Nephron progenitor cell (in vitro differentiated cells): ENCODE data around the gene CAMTA1.

Experiments
- DNase-seq: peaks from one replicate; pipeline ENCODE4 v3.0.0; 2021
- H3K27ac Mint-ChIP-seq: 2 replicates; pipeline ENCODE4 v1.8.0; 2021; ENCODE audit warnings: mild to moderate bottlenecking, moderate library complexity, mixed read lengths
- H3K27me3 Mint-ChIP-seq: 2 replicates; pipeline ENCODE4 v1.8.0; 2021; ENCODE audit warnings: mild to moderate bottlenecking, low read depth, mixed read lengths; ENCODE audit not compliant: poor library complexity
- H3K36me3 Mint-ChIP-seq: 2 replicates; pipeline ENCODE4 v1.8.0; 2021; ENCODE audit warnings: low read depth, mixed read lengths
- H3K4me1 Mint-ChIP-seq: 2 replicates; pipeline ENCODE4 v1.8.0; 2021; ENCODE audit warnings: mixed read lengths
- H3K4me3 Mint-ChIP-seq: 2 replicates; pipeline ENCODE4 v1.8.0; 2021; ENCODE audit warnings: mild to moderate bottlenecking, moderate library complexity, mixed read lengths
- H3K9me3 Mint-ChIP-seq: 2 replicates; pipeline ENCODE4 v1.8.0; 2021; ENCODE audit warnings: mild to moderate bottlenecking, moderate library complexity, mixed read lengths
- CTCF ChIP-seq: fragments of 200-600 bp; sonication (generic); IDR thresholded peaks from 2 replicates; pipeline ENCODE4 v1.5.0; 2021; ENCODE audit warnings: antibody characterized with exemption

CAMTA1 gene

DNA sequence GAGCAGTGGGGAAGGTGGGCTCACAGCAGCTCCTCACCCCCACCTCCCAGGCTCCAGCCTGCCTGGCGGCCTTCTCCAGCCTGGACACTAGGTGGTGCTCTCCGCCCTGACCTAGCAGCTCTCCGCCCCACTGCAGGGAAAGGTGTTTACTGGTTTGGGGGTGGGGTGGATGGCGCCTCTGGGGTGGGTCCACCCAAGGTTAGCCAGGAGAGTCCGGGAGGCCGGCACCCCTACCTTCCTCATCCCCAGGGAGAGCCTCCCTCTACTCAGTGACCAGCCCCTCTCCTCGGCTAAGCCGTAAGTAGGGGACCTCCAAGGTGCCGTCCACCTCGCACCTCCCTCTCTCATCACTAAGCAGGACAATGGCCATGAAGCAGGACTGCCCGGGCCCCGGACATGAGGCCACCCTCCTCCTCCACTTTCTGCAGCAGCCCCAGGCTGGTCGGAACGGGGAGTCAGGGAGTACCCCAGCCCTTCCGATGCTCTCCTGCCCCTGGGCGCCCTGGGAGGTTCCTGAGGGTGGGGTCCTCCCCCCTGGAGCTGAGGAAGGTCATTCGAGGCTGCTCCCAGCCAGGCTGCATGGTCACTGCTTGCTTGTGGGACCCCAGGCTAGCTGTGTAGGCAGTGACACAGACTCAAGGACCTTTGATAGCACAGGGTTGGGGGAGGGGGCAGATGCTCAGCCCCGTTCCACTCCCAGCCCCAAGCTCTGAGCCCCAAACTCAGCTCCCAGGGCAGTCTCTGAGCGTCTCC is 884.5 kb downstream of the CAMTA1 start:
- peak overlapping the region; percentile 64 for H3K4me3 Mint-ChIP-seq
- peaks cover 26% of the 10 kb centered on the region for H3K27me3 Mint-ChIP-seq
- peaks cover 40% of the 10 kb centered on the region for H3K4me1 Mint-ChIP-seq

DNA sequence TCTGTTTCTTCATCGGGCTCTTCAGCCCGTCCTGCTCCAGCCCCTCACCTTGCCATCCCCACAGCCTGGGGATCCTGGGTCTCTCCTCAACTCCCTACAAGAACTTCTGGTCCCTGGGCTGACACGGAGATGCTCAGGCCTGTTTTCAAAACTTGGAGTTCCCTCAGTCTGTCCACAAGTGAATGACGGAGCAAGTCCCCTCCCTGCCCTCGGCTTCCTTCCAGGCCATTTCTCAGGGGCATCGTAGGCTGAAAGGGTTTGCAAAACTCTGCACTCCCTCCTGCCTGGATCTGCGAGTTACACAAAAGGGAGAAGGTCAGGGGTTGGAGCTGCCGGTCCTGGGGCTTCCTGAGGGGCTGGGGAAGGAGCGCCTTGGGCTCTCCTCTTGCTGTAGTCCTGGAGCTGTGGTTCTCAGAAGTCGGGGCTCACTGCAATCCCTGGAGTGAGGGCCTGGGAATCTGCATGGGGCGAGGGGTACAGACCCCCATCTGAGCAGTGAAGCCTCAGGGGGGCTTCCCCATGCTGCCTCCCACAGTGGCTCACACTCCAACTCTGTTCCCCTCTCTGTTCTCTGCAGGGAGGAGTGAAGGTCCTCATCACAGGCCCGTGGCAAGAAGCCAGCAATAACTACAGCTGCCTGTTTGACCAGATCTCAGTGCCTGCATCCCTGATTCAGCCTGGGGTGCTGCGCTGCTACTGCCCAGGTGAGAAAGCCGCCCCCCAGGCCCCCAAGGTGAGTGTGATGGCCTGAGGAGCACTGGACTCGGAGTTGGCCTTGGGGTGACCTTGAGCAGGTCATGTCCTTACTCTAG is 885.3 kb downstream of the CAMTA1 start:
- peak overlapping the region; percentile 59 for H3K27ac Mint-ChIP-seq
- H3K9me3 Mint-ChIP-seq = no peaks in the 10 kb centered on the region
- no peak for DNase-seq
- TF ChIP-seq CTCF = no peak
- H3K4me3 Mint-ChIP-seq = peak overlapping the region; percentile 64
- peaks cover 27% of the 10 kb centered on the region for H3K27me3 Mint-ChIP-seq
- no peaks in the 10 kb centered on the region for H3K36me3 Mint-ChIP-seq
- H3K4me1 Mint-ChIP-seq = peaks cover 40% of the 10 kb centered on the region

More for the DNA sequence above, 884.5 kb downstream of the CAMTA1 start:
- DNase-seq = peak; percentile 77
- H3K27ac Mint-ChIP-seq = no peak overlapping the region
- H3K36me3 Mint-ChIP-seq = no peaks in the 10 kb centered on the region
- peak; percentile 86 for TF ChIP-seq CTCF
- no peaks in the 10 kb centered on the region for H3K9me3 Mint-ChIP-seq

- Mint-ChIP-seq H3K4me1 (peaks cover 37% of the 10 kb centered on the region), H3K27me3 (peaks cover 21% of the 10 kb centered on the region), H3K4me3 (no peak overlapping the region), H3K27ac (peak overlapping the region; percentile 59), H3K9me3 (no peaks in the 10 kb centered on the region), H3K36me3 (no peaks in the 10 kb centered on the region)
- TF ChIP-seq CTCF = no peak
- DNase-seq = no peak
Measured at GRCh38 chr1:7671146-7671465, 885.9 kb downstream of the CAMTA1 start.

GRCh38 chr1:7671676-7672075 is 886.4 kb downstream of the CAMTA1 start:
- Mint-ChIP-seq H3K9me3 (no peaks in the 10 kb centered on the region), H3K27ac (no peak overlapping the region), H3K36me3 (no peaks in the 10 kb centered on the region), H3K4me1 (peaks cover 35% of the 10 kb centered on the region), H3K4me3 (no peak overlapping the region), H3K27me3 (peaks cover 20% of the 10 kb centered on the region)
- DNase-seq = no peak
- no peak for TF ChIP-seq CTCF

DNA sequence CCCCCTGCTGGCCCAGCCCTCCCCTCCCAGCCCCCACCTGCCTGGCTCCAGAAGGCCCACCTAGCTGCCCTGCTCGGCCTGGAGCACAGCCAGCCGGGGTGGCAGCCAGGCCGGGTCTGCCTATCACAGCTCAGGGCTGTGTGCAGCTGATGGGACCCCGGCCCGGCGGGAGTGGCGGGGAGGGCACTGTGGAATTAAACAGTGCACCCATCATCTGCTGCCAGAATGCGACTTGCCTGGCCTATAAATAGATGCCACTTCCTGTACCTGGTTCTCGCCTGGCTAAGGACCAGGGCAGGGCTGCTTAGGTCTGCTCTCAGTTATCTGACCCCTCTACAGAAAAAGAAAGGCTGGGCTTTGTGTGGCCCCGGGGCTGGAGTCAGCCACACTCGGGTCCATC is 887.6 kb downstream of the CAMTA1 start:
- Mint-ChIP-seq H3K27ac (no peak overlapping the region), H3K36me3 (no peaks in the 10 kb centered on the region), H3K9me3 (no peaks in the 10 kb centered on the region), H3K4me1 (peaks cover 33% of the 10 kb centered on the region), H3K27me3 (peaks cover 24% of the 10 kb centered on the region), H3K4me3 (no peak overlapping the region)
- TF ChIP-seq CTCF = no peak
- DNase-seq = no peak
